Measurements from ENCODE around the gene APOH. TPM values are rescaled to one million over a fixed set of nuclear protein-coding genes. Genes with fewer than 3 reads are reported as not detected.

APOH gene
- total and polyA plus RNA-seq, 11 donors, result 0.15 to 0.30 TPM; not detected in 9

DNA sequence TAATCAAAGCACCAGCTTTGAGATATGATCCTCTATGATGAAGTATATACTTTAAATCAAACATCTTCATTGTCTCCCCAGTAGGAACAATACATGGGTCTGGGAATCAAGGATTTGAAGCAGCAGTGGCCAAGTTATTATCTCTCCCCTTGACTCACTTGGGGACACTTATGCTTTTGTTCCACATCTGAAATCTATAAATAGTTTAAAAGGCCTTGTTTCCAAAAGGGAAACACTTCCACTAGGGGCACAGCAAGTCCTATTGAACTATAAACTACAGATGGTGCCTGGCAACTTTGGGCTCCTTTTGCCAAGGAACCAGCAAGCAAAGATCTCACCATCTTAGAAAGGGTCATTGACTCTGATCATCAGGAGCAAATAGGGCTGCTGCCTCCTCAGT is 21.3 kb downstream of the APOH start:
- TF ChIP-seq, protein P1, sequence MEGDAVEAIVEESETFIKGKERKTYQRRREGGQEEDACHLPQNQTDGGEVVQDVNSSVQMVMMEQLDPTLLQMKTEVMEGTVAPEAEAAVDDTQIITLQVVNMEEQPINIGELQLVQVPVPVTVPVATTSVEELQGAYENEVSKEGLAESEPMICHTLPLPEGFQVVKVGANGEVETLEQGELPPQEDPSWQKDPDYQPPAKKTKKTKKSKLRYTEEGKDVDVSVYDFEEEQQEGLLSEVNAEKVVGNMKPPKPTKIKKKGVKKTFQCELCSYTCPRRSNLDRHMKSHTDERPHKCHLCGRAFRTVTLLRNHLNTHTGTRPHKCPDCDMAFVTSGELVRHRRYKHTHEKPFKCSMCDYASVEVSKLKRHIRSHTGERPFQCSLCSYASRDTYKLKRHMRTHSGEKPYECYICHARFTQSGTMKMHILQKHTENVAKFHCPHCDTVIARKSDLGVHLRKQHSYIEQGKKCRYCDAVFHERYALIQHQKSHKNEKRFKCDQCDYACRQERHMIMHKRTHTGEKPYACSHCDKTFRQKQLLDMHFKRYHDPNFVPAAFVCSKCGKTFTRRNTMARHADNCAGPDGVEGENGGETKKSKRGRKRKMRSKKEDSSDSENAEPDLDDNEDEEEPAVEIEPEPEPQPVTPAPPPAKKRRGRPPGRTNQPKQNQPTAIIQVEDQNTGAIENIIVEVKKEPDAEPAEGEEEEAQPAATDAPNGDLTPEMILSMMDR (IDR thresholded peaks at IDR 0.05), result peak in 2 of 12 donors; percentile 10 to 20
- no peak for TF ChIP-seq POLR2A (IDR thresholded peaks at IDR 0.05)
- Histone ChIP-seq H3K4me1 (peaks cover 0 to 18% (median 0%) of the 10 kb centered on the region in 12 donors), H3K36me3 (no peaks in the 10 kb centered on the region), H3K4me3 (no peak overlapping the region), H3K9me3 (peaks cover 0 to 7% (median 0%) of the 10 kb centered on the region in 12 donors), H3K27ac (peak overlapping the region in 1 of 12 donors; percentile 23), H3K27me3 (no peaks in the 10 kb centered on the region)
- DNase-seq (no peak), ATAC-seq (peak; percentile 57 to 85 (median 76))
- intact Hi-C loops (cut with DNase I), result loop anchor here in 4 of 10 donors (5.0 to 10.0 kb wide), 4 partner anchors 39 to 417 kb away; no protein-coding TSS in a partner anchor

DNA sequence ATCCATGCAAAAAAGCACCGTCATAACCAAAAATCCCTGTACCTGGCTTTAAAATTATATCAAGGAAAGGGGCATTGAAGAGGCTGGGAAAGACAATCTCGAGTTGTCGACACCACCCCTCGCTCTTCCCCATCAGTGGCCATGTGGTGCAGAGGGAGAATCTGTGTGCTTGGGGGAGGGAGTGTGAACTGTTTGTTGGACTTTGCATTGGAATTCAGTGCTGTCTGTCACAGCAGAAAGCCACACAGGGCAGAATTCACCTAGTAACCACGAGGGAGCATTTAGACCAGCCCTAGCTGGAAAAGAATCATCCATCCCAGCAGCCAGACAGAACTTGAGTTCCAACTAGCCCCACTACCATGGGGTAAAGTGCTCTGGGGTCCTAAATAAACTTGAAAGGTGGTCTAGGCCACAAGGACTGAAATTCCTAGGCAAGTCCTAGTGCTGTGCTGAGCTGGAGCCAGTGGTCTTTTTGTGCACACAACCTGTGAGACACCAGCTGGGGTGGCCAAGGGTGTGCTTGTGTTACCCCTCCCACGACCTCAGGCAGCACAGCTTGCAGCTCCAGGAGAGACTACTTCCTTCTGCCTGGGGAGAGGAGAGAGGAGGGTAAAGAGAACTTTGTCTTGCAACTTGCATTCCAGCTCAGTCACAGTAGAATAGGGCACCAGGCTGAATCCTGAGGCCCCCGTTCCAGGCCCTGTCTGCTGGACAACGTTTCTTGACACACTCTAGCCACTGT is 25.8 kb downstream of the APOH start:
- Histone ChIP-seq H3K36me3 (no peaks in the 10 kb centered on the region), H3K27me3 (no peaks in the 10 kb centered on the region), H3K9me3 (peaks cover 0 to 2% (median 0%) of the 10 kb centered on the region in 12 donors), H3K27ac (no peak overlapping the region), H3K4me3 (no peak overlapping the region), H3K4me1 (peaks cover 0 to 11% (median 0%) of the 10 kb centered on the region in 12 donors)
- DNase-seq (no peak), ATAC-seq (no peak)
- 84 to 90% (median 86%) methylated on average over 7 to 8 of the region's 8 CpGs for WGBS, 4 donors
- no peak for TF ChIP-seq POLR2A (IDR thresholded peaks at IDR 0.05)
- TF ChIP-seq, protein P1 (IDR thresholded peaks at IDR 0.05), result no peak
- intact Hi-C loops (cut with DNase I), result loop anchor here in 6 of 10 donors (2.0 to 10.0 kb wide), 5 partner anchors 361 to 469 kb away; no protein-coding TSS in a partner anchor

DNA sequence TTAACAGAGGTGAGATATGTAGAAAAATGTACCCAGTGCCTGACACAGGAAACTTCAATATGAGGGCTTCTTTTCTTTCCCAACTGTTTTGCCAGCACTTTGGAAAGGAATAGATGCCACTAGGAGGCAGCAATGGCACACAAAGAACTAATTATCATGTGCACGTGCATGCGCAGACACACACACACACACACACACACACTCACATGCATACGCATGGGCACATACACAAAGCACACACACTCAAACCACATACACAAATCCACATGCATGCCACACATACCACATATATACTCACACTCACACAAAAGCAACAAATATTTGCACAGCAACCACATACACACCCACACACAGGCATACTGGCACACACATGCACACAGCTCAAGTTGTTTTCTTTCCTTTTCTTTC is 28.5 kb downstream of the APOH start:
- ATAC-seq, result peak in 2 of 4 donors; percentile 18 to 46
- intact Hi-C loops (cut with DNase I), result loop anchor here in 6 of 10 donors (2.0 to 10.0 kb wide), 7 partner anchors 364 to 474 kb away; no protein-coding TSS in a partner anchor

DNA sequence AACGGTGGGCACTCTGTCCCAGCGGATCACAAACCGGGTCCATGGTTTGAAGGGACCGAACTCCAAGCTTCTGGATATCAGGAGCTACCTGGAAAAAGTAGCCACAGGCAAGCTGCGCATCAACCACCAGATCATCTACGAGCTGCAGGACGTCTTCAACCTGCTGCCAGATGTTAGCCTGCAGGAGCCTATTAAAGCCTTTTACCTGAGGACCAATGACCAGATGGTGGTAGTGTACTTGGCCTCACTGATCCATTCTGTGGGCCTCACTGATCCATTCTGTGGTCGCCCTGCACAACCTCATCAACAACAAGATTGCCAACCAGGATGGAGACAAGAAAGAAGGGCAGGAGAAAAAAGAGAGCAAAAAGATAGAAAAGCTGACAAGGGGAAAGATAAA is 31.0 kb downstream of the APOH start:
- H3K9me3 ChIP-seq, result no peaks in the 10 kb centered on the region
- no peak for TF ChIP-seq POLR2A (IDR thresholded peaks at IDR 0.05)
- TF ChIP-seq, protein P1 (IDR thresholded peaks at IDR 0.05), result no peak
- no peak for DNase-seq
- no peaks in the 10 kb centered on the region for H3K27me3 ChIP-seq
- no peaks in the 10 kb centered on the region for H3K36me3 ChIP-seq
- H3K4me1 ChIP-seq, result no peaks in the 10 kb centered on the region
- no peak for ATAC-seq
- intact Hi-C loops (cut with DNase I), result loop anchor here in 2 of 10 donors (5.0 to 10.0 kb wide), 2 partner anchors 107 to 474 kb away; partner anchors contain the start of gene PRKCA (in 1 of the 2)
- no peak overlapping the region for H3K27ac ChIP-seq
- no peak overlapping the region for H3K4me3 ChIP-seq
- WGBS, 4 donors, result 84 to 97% (median 94%) methylated on average over 8 of the region's 8 CpGs

More for the DNA sequence above, 28.5 kb downstream of the APOH start:
- TF ChIP-seq, protein P1 (IDR thresholded peaks at IDR 0.05), result peak; percentile 32 to 63 (median 46)
- TF ChIP-seq POLR2A (IDR thresholded peaks at IDR 0.05), result no peak
- no peaks in the 10 kb centered on the region for H3K4me1 ChIP-seq
- no peaks in the 10 kb centered on the region for H3K36me3 ChIP-seq
- H3K9me3 ChIP-seq, result no peaks in the 10 kb centered on the region
- H3K27ac ChIP-seq, result no peak overlapping the region
- H3K27me3 ChIP-seq, result no peaks in the 10 kb centered on the region
- peak in 3 of 5 donors; percentile 14 to 42 (median 36) for DNase-seq
- WGBS, 4 donors, result 0 to 7% (median 4%) methylated on average over 3 of the region's 3 CpGs
- no peak overlapping the region for H3K4me3 ChIP-seq
